GM10266 (cell line): Measurements from ENCODE around the gene HSBP1.

Experiments
- DNase-seq: peaks from one replicate; pipeline ENCODE4 v3.0.0; 2012; ENCODE audit errors: extremely low spot score
- CTCF ChIP-seq: IDR thresholded peaks from 2 replicates; pipeline ENCODE4 v1.5.1; 2012; ENCODE audit warnings: mild to moderate bottlenecking, low read depth; ENCODE audit not compliant: control insufficient read depth, insufficient read depth; ENCODE audit errors: missing control alignments

HSBP1 gene

GRCh38 chr16:83830769-83831455 lies 23.1 kb downstream of the HSBP1 start:
- DNase-seq, result no peak

GRCh38 chr16:83831456-83831987 lies 23.7 kb downstream of the HSBP1 start:
- DNase-seq, result no peak
- no peak for TF ChIP-seq CTCF

More at GRCh38 chr16:83830769-83831455, 23.1 kb downstream of the HSBP1 start:
- TF ChIP-seq CTCF, result no peak

GRCh38 chr16:83833921-83834320 lies 26.1 kb downstream of the HSBP1 start:
- DNase-seq, result no peak
- TF ChIP-seq CTCF, result no peak

GRCh38 chr16:83835586-83836566 lies 28.1 kb downstream of the HSBP1 start:
- DNase-seq, result no peak
- TF ChIP-seq CTCF, result no peak

- DNase-seq, result no peak
- no peak for TF ChIP-seq CTCF
Measured at GRCh38 chr16:83837566-83837965, 29.8 kb downstream of the HSBP1 start.

GRCh38 chr16:83838151-83838550 lies 30.4 kb downstream of the HSBP1 start:
- no peak for DNase-seq
- no peak for TF ChIP-seq CTCF
